Activated CD4-positive, alpha-beta T cell treated with anti-CD3 and anti-CD28 coated beads, Interleukin-2, amount 50 U/mL, for 24 hours (primary cell): ENCODE results near the gene SORBS2.

Source experiments
- DNase-seq, 2 donors: peaks; one replicate each; pipeline ENCODE4 v3.0.0-alpha.2; 2020; ENCODE audit warnings: low read depth in 1 of 2, low spot score in 1 of 2

Gene SORBS2

DNA sequence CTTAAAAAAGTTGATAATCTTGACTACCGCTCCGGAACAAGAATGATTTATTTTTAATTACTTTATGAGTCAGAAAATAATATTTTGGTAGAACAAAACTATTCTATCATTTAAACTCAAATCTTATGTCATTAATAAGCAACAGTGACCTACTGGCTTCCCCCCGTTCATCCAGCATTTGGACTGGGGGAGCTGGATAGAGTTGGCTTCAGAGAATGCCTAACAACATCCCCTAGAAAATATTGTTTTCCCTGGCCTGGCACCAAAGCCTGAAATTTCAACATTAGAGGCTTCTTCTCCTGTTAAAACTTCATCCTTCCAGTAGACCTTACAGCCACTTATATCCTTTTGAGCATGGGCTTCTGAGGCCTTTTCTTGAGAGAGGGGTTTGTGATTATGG lies 221.0 kb downstream of the SORBS2 start:
- DNase-seq, result no peak

DNA sequence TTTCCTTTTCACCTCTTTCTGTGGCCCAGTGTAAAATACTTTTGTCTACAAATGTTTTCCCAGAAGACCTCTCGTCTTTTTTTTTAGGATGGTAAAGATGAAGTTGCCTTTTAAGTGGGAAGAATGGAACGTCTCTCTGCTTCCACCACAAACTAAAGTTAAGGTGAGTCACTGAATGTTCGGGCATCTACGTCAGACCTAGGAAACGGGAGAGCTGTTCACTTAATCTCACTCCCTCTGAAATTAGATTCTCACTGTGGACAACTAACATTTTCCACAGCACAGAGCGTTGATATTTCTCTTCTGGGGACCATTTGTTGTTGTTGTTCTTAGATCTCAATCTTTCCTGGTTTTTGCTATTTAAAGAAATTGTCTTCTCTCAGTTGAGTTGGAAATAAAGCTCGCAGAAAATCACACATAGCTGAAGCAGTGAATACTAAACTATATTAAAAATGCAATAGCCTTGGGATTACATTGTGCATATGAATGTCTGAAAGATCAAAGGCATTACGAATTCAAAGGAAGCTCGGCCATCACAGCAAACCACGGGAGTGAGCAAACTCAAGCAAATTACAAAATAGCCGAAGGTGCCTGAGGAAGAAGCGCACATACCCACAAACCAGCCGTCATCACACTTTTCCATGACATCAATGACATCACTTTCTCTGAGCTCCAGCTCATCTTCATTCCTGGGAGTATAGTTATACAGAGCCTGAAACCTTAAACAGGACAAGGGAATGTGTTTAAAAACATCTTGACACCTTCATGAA lies 222.7 kb downstream of the SORBS2 start:
- no peak for DNase-seq

DNA sequence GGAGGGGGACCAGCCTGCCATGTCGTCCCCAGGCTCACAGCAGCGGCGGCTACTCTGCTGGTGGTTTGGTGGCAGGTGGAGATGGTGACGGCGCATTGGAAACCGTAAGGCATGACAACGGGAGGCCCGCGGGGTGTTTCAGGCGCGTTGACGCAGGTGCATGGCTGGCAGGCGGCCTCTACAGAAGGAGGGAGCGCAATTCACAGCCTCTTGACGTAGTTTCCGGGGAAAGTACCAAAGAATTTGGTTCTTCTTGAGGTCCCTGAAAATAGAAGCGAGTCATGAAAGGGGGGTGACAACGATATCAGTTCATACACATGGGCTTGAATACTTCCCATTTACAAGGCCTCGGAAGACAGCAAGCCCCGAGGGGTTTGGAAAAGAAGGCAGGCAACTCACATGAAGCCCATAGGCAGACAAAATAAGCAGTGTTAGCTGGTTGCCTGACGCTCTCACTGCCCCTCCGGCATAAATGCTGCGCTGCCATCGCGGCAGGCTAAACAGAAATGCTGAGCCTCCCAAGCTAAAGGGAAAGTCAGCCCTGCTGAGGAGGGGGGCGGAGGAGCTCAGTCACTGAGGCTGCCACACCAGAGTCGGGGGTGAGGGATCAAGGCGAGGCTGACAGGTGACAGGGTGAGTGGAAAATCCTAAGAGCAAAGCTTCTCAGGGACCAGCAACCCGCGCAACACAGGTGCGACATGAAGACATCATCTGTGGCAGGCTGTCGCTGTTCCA lies 224.4 kb downstream of the SORBS2 start:
- peak; percentile 30 to 70 for DNase-seq

- DNase-seq, result no peak
Measured at GRCh38 chr4:185587030-185587426, 225.0 kb downstream of the SORBS2 start.

DNA sequence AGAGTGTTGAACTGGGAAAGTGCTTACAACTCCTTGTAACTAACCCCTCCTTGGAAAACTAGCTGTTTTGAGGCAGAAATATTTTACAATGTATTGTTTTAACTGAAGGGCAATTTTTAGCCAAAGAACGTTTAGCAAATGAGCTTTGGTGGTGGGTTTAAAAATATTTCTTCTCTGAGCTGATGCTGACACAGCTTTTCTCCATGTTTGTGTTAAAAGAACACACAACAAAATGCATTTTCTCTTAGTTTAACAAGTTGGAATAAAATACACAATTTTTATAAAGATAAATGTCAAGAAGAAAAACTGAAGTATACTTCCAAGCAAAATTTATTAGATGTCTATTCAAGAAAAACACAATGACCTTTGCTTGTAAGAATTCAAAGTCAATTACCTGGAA lies 226.8 kb downstream of the SORBS2 start:
- DNase-seq, result no peak

GRCh38 chr4:185583813-185584212 lies 228.2 kb downstream of the SORBS2 start:
- DNase-seq, result no peak

DNA sequence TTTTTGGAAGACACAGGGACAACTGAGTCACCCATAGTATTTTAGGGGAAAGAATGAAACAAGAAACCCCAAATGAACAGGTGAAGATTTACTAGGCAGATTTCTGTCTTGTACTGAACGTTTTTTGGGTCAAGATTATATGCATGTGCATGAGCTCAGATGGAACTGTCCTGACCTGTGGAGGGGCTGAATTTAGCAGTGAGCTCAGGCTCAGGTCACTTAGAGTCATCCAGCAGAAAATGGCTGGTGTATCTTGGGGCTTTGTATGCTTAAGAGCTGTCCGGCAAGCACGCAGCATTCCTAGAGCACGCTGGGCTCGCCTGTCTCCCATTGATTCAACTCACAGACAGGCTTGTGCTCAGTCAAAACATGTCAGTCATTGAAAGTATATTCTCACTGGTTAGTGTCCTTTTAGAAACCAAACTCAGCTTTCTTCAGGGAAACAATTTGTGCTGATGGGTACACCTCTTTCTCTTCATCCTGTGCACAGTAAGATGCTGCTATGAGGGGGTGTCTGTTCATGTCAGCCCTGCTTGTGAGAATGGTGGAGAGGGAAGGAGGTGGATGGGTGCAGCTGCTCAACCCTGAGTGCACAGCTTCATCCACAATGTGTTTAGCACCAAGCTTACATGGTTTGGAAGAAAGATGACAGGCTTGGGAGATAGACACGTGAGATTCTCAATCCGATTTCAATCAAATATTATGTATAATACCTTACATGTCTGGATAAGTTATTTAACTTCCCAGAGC lies 229.2 kb downstream of the SORBS2 start:
- DNase-seq, result no peak

- no peak for DNase-seq
Measured at GRCh38 chr4:185580699-185581098, 231.3 kb downstream of the SORBS2 start.

DNA sequence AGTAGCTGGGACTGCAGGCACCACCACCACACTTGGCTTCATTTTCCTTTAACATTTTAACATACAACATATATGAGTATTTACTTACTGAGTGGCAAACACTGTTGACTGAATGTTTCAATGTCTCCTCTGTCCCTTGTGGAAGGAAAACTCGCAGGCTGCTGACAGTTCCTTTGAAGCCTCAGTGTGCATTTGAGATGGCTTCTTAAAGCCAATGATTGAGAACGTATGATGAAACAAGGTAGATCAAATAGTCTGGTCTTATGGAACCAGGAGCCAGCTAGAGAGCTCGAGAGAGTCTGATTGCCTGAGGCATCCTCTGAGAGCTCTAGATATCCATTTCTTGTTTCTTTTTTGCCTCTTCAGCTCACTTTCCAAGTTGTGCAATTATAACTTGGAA lies 233.7 kb downstream of the SORBS2 start:
- no peak for DNase-seq

- DNase-seq, result no peak
Measured at GRCh38 chr4:185576962-185577950, 234.7 kb downstream of the SORBS2 start.

GRCh38 chr4:185576314-185576961 lies 235.6 kb downstream of the SORBS2 start:
- no peak for DNase-seq

DNA sequence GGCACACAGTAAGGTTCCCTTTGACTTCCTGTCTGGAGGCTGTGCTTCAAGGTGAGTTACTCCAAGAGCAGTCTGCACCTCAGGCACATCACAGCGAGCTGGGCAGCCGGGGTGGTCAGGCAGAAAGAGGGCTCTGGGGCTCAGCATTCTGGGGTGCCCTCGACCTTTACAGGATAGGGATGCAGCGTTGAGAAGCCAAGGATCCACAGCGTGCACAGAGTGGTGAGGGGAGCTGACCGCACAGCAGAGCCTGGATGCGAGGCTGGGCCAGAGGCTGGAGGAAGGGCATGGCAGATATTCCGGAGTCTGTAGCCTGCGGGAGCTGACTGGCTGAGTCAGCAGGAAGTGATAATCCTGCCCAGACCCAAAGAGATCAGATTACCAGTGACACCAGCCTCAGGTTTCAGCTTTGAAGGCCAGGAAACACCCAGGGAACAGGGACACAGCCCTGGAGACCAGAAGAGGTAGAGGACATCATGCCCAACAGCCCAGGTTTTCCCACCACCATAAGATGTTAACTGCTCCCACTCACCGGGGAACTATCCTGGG lies 238.3 kb downstream of the SORBS2 start:
- DNase-seq, result no peak

DNA sequence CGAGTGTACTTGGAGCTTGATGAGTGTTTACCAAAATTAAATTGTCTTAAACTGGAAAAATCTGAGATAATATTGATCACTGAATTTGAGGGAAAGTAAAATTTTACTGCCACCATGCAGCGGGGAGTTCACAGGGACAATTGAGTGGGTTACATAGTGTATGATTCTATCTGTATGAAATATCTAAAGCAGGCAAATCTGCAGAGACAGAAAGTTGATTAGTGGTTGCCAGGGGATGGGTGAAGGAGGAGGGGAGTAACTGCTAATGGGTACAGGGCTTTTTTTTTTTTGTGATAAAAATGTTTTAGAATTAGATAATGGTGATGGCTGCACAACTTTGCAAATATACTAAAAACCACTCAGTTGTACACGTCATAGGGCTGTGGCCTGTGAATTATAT lies 241.3 kb downstream of the SORBS2 start:
- DNase-seq, result no peak

DNA sequence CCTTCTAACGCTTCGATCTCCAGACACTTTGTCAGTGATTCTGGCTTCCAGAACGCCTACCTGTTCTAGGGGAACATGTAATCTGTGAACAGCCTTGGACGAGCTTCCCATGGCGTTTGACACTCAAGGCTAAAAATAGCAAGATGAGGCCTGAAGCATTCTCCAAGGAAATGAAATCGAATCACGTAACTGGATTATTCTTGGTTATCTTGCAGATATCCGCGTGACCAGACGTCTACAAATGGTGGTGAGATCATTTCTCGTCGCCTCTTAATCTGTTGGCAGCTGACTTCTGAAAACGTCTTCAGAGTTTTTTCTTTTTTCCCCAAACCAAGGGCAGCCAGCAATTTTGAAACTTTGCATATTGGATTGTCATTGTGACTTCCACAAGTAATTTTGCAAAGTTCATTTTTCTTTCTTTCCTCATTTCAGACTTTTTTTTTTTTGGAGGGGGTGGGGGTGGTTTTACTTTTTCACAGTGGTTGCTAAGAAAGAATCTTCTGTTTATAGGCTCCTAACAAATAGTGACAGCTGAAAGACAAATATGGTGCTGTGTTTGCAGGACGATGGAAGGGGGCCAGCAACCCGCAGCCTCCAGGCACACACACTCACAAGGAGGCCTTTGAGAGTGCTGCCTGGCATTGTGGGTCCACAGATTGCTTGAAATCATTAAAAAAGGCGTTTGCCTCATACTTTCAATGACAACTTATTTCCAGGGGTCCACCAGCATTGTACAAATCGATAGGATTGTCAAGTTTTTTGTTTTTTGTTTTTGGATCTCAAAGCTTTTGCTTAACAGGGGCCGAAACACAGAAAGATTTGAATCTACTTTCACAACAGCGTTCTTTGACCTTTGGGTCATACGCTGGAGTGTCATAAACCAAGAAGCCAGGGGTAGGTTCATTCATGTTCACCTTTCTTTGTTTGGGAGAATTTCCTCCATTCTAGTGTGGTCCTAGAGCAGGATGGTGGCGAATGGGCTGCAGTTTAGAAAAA lies 244.3 kb downstream of the SORBS2 start:
- no peak for DNase-seq

- no peak for DNase-seq
Measured at GRCh38 chr4:185566972-185567371, 245.0 kb downstream of the SORBS2 start.

GRCh38 chr4:185566425-185566824 lies 245.6 kb downstream of the SORBS2 start:
- no peak for DNase-seq

- no peak for DNase-seq
Measured at GRCh38 chr4:185565696-185566095, 246.3 kb downstream of the SORBS2 start.

GRCh38 chr4:185564349-185564748 lies 247.6 kb downstream of the SORBS2 start:
- no peak for DNase-seq

DNA sequence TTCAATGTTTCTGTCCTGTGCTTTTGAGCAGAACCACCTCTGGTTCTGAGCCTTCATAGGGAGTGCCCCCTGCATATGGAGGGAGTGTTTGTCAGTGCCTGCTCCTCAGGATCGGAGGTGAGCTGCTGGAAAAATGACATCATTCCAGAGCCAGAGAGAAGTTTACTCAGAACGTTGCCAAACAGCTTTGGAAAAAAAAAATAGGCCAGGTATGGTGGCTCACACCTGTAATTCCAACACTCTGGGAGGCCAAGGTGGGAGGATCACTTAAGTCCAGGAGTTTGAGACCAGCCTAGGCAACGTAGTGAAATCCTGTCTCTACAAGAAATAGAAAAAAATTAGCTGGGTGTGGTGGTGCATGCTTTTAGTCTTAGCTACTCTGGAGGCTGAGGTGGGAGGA lies 249.5 kb downstream of the SORBS2 start:
- DNase-seq, result no peak
